ENCODE measurements around the gene TPCN1.

TPCN1 gene

DNA sequence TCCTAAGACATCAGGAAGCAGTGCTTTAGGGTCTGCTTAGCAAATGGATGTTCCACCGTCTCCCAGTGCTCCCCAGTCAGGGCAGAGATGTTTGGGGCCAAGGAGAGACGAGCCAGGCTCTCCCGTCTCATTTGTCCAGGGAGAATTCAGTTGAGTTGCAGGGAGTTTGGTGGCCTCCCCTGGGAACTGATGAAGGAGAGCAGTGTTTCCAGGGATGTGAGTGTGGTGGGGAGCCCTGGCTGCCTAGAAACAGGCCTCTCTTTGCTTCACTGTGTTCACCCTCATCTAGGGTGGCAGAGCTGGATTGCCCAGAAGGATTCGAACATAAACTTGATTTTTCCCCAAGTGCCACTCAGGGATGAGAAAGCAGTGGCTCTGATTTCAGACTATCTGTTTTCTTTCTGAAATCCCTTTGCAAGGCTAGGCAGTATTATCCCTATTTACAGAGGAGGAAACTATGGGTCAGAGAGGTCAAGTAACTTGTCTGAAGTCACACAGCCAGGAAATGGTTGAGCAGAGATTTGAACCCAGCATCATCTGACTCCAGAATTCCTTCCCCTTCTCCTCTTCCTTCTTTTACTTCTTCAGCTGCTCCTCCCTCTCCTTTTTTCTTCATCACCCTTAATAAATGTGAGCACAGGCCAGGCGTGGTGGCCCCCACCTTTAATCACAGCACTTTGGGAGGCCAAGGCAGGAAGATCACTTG lies 6.6 kb downstream of the TPCN1 start:
- peaks cover 6 to 47% of the 10 kb centered on the region in 2 donors for H3K4me1 ChIP-seq (ENCODE audit: control insufficient read depth in 1 of 2, insufficient read depth in 2 of 2, low read length in 2 of 2)
- no peak overlapping the region for H3K4me3 ChIP-seq (ENCODE audit: low read depth in 1 of 2, low read length in 2 of 2)
- H3K36me3 ChIP-seq (ENCODE audit: control insufficient read depth in 1 of 2, insufficient read depth in 2 of 2, low read length in 2 of 2) = peaks cover 36 to 45% of the 10 kb centered on the region in 2 donors
- no peaks in the 10 kb centered on the region for H3K27me3 ChIP-seq (ENCODE audit: low read depth, low read length)
- H3K27ac ChIP-seq (ENCODE audit: low read length) = peak overlapping the region; percentile 45
- no peaks in the 10 kb centered on the region for H3K9me3 ChIP-seq (ENCODE audit: control insufficient read depth in 1 of 2, low read length in 2 of 2)

DNA sequence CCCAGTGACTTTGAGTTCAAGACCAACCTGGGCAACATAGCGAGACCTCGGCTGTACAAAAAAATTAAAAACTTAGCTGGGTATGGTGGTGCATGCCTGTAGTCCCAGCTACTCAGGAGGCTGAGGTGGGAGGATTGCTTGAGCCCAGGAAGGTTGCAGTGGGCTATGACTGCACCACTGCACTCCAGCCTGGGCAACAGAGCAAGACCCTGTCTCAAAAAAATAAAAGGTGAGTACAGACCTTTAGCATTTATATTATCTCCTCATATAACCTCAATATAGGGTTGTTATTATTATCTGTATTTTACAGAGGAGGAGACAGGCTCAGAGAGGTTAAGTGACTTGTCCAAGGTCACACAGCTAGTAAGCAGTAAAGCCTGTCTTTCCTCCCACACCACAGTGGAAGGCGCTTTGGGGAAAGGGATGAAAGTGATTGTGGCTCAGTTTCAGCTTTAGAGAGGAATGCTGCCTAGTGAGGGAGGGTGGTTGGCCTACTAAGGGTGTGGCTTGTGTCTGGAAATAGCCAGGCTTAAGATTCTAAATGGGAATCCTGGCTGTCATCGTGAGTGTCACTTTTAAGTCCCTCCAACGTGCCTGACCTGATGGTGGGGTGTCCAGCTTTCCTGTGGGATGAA lies 7.2 kb downstream of the TPCN1 start:
- peaks cover 6 to 49% of the 10 kb centered on the region in 2 donors for H3K4me1 ChIP-seq (ENCODE audit: control insufficient read depth in 1 of 2, insufficient read depth in 2 of 2, low read length in 2 of 2)
- no peaks in the 10 kb centered on the region for H3K9me3 ChIP-seq (ENCODE audit: control insufficient read depth in 1 of 2, low read length in 2 of 2)
- H3K4me3 ChIP-seq (ENCODE audit: low read depth in 1 of 2, low read length in 2 of 2) = no peak overlapping the region
- no peak overlapping the region for H3K27ac ChIP-seq (ENCODE audit: low read length)
- H3K36me3 ChIP-seq (ENCODE audit: control insufficient read depth in 1 of 2, insufficient read depth in 2 of 2, low read length in 2 of 2) = peaks cover 43 to 51% of the 10 kb centered on the region in 2 donors
- no peaks in the 10 kb centered on the region for H3K27me3 ChIP-seq (ENCODE audit: low read depth, low read length)

DNA sequence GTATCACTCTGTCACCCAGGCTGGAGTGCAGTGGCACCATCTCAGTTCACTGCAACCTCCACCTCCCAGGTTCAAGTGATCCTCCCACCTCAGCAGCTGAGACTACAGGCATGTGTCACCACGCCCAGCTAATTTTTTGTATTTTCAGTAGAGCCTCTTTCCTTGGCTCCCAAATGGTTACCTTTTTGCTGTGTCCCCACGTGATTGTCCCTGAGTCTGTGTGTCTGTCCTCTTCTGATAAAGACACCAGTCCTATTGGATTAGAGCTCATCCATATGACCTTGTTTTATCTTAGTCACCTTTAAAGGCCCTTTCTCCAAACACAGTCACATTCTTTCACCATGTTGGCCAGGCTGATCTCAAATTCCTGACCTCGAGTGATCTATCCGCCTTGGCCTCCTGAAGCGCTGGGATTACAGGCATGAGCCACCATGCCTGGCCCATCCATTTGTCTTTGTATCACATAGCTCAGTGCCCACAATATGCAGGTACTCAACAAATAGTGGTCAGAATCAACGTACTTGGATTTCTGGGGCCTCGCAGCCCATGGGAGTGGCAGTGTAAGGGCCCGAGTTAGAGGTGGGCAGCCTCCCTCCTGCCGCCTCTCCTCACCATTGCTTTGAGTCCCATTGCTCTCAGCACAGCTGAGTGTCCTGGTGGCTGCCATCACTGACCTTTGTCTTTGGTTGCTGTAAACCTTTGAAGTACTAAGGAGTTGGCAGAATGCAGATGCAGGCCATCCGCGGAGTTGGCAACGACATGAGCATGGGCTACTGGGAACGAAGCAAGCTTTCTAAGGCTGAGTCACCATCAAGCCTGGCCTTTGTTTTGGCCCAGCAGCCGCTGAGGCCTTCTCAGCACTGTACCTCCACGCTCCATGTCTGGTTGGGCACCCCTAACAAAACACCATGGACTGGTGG lies 9.3 kb downstream of the TPCN1 start:
- Histone ChIP-seq H3K4me1 (ENCODE audit: control insufficient read depth in 1 of 2, insufficient read depth in 2 of 2, low read length in 2 of 2) (peaks cover 6 to 46% of the 10 kb centered on the region in 2 donors), H3K27ac (ENCODE audit: low read length) (peak overlapping the region; percentile 45)

DNA sequence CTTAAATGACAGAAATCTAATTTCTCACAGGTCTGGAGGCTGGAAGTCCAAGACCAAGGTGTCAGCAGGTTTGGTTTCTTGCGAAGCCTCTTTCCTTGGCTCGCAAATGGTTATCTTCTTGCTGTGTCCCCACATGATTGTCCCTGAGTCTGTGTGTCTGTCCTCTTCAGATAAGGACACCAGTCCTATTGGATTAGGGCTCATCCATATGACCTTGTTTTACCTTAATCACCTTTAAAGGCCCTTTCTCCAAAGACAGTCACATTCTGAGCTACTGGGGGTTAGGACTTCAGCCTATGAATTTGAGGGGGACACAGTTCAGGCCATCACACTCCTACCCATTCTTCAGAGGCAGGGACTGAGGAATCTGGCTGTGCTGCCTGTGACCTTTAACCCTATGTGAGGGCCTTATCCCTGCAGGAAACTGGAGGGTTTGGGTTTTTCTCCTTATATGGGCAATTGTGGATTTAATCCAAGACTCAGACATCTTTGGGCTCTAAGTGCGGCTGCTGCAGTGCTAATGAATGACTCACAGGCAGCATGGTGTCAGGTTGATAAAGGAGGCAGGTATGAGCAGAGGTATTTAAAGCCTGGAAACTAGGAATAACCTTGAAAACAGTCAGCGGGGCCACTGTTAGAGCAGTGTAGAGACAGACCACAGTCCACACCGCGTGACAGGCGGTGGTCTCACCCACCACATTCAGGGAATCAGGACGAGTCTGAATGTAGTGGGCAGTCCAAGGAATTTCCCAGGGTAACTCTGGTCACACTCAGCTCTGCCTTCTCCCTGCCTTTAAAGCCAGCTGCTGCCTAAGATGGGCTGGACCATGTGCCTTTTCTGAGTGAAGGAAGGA lies 10.2 kb downstream of the TPCN1 start:
- peaks cover 51 to 63% of the 10 kb centered on the region in 2 donors for H3K36me3 ChIP-seq (ENCODE audit: control insufficient read depth in 1 of 2, insufficient read depth in 2 of 2, low read length in 2 of 2)
- H3K9me3 ChIP-seq (ENCODE audit: control insufficient read depth in 1 of 2, low read length in 2 of 2) = no peaks in the 10 kb centered on the region
- H3K27ac ChIP-seq (ENCODE audit: low read length) = peak overlapping the region; percentile 45
- H3K4me3 ChIP-seq (ENCODE audit: low read depth in 1 of 2, low read length in 2 of 2) = no peak overlapping the region
- peaks cover 6 to 46% of the 10 kb centered on the region in 2 donors for H3K4me1 ChIP-seq (ENCODE audit: control insufficient read depth in 1 of 2, insufficient read depth in 2 of 2, low read length in 2 of 2)
- H3K27me3 ChIP-seq (ENCODE audit: low read depth, low read length) = no peaks in the 10 kb centered on the region

More for the DNA sequence above, 9.3 kb downstream of the TPCN1 start:
- H3K27me3 ChIP-seq (ENCODE audit: low read depth, low read length) = no peaks in the 10 kb centered on the region
- H3K9me3 ChIP-seq (ENCODE audit: control insufficient read depth in 1 of 2, low read length in 2 of 2) = no peaks in the 10 kb centered on the region
- H3K36me3 ChIP-seq (ENCODE audit: control insufficient read depth in 1 of 2, insufficient read depth in 2 of 2, low read length in 2 of 2) = peaks cover 51 to 63% of the 10 kb centered on the region in 2 donors
- H3K4me3 ChIP-seq (ENCODE audit: low read depth in 1 of 2, low read length in 2 of 2) = no peak overlapping the region

DNA sequence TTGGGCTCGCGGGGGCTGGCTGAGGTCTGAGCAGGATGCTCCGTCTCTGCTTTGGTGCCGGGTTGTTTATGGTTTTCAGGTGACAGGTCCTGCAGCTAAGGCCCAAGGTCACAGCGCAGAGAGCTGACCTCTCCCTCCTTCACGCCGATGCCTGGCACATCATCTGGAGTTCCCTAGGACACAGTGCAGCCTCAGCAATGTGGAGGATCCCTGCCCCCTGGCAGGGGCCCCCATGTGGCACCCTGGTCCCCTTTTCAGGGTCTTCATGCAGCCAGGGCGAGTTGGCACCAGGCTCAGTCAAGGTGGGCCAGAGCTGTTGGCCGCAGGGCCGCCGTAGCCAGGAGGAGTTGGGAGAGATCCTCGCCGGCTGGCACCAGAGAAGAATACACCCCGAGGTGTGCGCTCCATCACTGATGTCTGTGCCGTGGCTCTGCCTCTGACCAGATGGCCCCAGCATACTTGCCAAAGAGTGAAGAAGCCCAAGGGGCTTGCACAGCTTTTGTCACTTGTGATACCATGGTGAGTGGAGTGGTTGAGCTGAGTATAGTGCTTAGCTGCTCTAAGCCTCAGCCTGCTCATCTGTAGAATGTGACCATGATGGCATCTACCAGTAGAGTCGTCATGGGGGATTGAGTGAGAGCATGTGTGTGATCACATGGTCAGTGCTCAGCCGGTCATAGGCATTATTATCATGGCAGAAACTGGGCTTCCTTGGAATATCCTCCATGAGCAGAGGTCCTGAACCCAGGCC lies 11.0 kb downstream of the TPCN1 start:
- Histone ChIP-seq H3K27ac (ENCODE audit: low read length) (peak overlapping the region; percentile 72), H3K4me3 (ENCODE audit: low read depth in 1 of 2, low read length in 2 of 2) (no peak overlapping the region), H3K27me3 (ENCODE audit: low read depth, low read length) (no peaks in the 10 kb centered on the region), H3K9me3 (ENCODE audit: control insufficient read depth in 1 of 2, low read length in 2 of 2) (no peaks in the 10 kb centered on the region), H3K4me1 (ENCODE audit: control insufficient read depth in 1 of 2, insufficient read depth in 2 of 2, low read length in 2 of 2) (peaks cover 6 to 52% of the 10 kb centered on the region in 2 donors), H3K36me3 (ENCODE audit: control insufficient read depth in 1 of 2, insufficient read depth in 2 of 2, low read length in 2 of 2) (peaks cover 45 to 57% of the 10 kb centered on the region in 2 donors)

DNA sequence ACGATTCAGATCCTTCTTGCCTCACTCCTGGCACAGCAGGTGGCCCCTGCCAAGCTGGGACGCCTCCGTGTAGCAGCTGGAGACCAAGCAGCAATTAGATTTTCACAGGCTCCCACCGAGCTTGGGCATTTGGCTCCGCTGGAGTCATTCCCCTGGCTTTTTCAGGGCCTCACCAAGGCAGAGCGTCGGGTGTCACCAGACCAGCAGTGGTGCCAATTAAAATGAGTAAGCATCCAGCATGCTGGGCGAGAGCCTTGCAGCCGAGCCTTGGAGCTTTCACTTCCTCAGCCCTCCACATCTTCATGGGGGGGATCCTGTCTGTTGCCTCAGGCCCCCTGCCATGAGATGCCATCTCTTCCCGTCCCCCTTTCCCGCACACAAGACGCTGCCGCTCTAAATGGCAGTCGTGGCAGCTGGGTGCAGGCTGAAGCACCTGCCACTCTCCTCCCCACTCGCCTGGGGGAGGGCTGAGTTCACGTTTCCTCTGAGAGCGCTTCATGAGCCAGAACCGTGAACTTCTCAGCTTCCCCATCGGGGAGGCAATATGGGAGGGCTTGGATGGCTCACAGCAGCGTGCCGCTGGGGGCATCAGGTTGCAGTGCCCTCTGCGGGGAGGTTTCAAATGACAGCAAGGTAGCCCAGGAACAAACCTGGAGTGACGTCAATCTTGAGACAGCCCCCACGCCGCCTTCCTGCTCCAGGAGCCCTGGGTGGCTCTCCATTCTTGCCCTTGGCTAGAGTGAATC lies 11.7 kb downstream of the TPCN1 start:
- no peak overlapping the region for H3K4me3 ChIP-seq (ENCODE audit: low read depth in 1 of 2, low read length in 2 of 2)
- H3K27me3 ChIP-seq (ENCODE audit: low read depth, low read length) = no peaks in the 10 kb centered on the region
- H3K27ac ChIP-seq (ENCODE audit: low read length) = peak overlapping the region; percentile 72
- no peaks in the 10 kb centered on the region for H3K9me3 ChIP-seq (ENCODE audit: control insufficient read depth in 1 of 2, low read length in 2 of 2)
- H3K4me1 ChIP-seq (ENCODE audit: control insufficient read depth in 1 of 2, insufficient read depth in 2 of 2, low read length in 2 of 2) = peaks cover under 1 to 49% of the 10 kb centered on the region in 2 donors
- peaks cover 42 to 50% of the 10 kb centered on the region in 2 donors for H3K36me3 ChIP-seq (ENCODE audit: control insufficient read depth in 1 of 2, insufficient read depth in 2 of 2, low read length in 2 of 2)

DNA sequence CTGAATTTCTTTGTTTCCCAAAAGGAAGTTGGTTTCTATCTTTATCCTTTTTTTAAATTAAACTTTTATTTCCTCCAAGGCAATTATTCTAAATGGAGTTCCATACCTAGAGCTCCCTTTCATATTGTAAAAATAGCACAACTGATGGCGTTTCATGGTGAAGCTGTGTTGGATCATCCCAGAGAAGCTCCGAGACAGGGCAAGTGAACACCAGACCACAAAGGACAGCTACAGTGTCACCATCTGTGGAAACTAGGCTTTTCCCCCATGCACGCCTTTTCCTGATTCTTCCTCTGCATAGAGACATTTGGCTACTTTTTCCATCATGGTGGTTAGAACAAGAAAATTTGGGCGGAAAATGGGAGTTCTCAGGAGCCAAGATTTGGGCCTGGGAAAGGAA lies 12.7 kb downstream of the TPCN1 start:
- Histone ChIP-seq H3K36me3 (ENCODE audit: control insufficient read depth in 1 of 2, insufficient read depth in 2 of 2, low read length in 2 of 2) (peaks cover 39 to 48% of the 10 kb centered on the region in 2 donors), H3K27me3 (ENCODE audit: low read depth, low read length) (no peaks in the 10 kb centered on the region), H3K27ac (ENCODE audit: low read length) (no peak overlapping the region), H3K9me3 (ENCODE audit: control insufficient read depth in 1 of 2, low read length in 2 of 2) (no peaks in the 10 kb centered on the region), H3K4me3 (ENCODE audit: low read depth in 1 of 2, low read length in 2 of 2) (no peak overlapping the region), H3K4me1 (ENCODE audit: control insufficient read depth in 1 of 2, insufficient read depth in 2 of 2, low read length in 2 of 2) (peaks cover 0 to 39% of the 10 kb centered on the region in 2 donors)

DNA sequence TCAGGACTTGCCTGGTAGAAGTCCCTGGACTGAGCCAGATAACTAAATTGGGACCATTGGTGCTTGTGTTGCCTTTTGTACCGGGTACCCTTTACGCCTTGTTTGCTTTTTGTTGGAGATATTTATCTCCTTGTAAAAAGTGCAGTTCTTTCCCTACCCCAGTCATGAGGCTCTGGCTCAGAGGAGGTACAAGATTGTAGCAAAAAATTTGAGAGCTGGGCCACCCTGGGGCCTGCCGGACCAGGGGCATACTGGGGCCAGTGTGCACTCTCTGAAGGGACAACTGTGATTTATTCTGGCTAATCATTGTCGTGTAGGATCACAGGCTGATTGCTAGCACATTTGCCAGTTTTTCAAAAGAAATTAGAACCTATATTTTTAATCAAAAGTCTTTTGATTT lies 13.2 kb downstream of the TPCN1 start:
- Histone ChIP-seq H3K27ac (ENCODE audit: low read length) (no peak overlapping the region), H3K9me3 (ENCODE audit: control insufficient read depth in 1 of 2, low read length in 2 of 2) (no peaks in the 10 kb centered on the region), H3K4me3 (ENCODE audit: low read depth in 1 of 2, low read length in 2 of 2) (no peak overlapping the region), H3K4me1 (ENCODE audit: control insufficient read depth in 1 of 2, insufficient read depth in 2 of 2, low read length in 2 of 2) (peaks cover 4 to 39% of the 10 kb centered on the region in 2 donors), H3K36me3 (ENCODE audit: control insufficient read depth in 1 of 2, insufficient read depth in 2 of 2, low read length in 2 of 2) (peaks cover 39 to 48% of the 10 kb centered on the region in 2 donors), H3K27me3 (ENCODE audit: low read depth, low read length) (no peaks in the 10 kb centered on the region)

DNA sequence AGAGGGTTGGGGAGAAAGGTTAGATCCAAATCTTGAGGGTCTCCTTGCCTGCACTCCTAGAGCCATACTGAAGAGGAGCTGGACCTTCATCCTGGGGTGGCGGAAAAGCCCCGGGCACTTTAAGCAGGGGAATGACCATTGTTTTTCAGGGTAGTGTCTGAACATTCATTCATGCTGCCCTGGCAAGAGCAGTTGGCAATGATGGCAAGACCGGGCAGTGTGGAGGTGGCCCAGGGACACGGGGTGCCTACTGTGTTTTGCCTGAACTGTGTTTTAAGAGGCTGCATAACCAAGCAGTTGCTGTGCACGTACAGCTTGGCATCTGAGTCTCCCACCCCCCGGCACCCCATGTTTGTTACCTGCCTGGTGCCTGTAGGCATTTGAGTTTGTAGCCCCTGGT lies 14.7 kb downstream of the TPCN1 start:
- Histone ChIP-seq H3K4me1 (ENCODE audit: control insufficient read depth in 1 of 2, insufficient read depth in 2 of 2, low read length in 2 of 2) (peaks cover 18 to 40% of the 10 kb centered on the region in 2 donors), H3K27ac (ENCODE audit: low read length) (no peak overlapping the region), H3K27me3 (ENCODE audit: low read depth, low read length) (no peaks in the 10 kb centered on the region), H3K36me3 (ENCODE audit: control insufficient read depth in 1 of 2, insufficient read depth in 2 of 2, low read length in 2 of 2) (peaks cover 36% of the 10 kb centered on the region in 2 donors), H3K4me3 (ENCODE audit: low read depth in 1 of 2, low read length in 2 of 2) (no peak overlapping the region), H3K9me3 (ENCODE audit: control insufficient read depth in 1 of 2, low read length in 2 of 2) (no peaks in the 10 kb centered on the region)
